AG09319 (cell line): ENCODE data around the gene MYMK.
"Not testable (repeated sequence)": the region's sequence is repeated elsewhere in the genome, so short reads cannot be mapped to it uniquely, and the experiment has no call there.

Source experiments
- DNase-seq: peaks from one replicate; pipeline ENCODE4 v3.0.0-alpha.2; 2010; ENCODE audit warnings: low read depth; ENCODE audit errors: extremely low read depth
- CTCF ChIP-seq: IDR thresholded peaks from 2 replicates; pipeline ENCODE4 v1.5.1; 2011; ENCODE audit warnings: low read depth, mild to moderate bottlenecking, inconsistent platforms, low read length, moderate library complexity

MYMK gene

GRCh38 chr9:133569891-133570690 lies 45.3 kb upstream of the MYMK start:
- no peak for TF ChIP-seq CTCF
- DNase-seq: no peak

- TF ChIP-seq CTCF: no peak
- DNase-seq: no peak
Observed at GRCh38 chr9:133569121-133569785, 44.5 kb upstream of the MYMK start.

GRCh38 chr9:133568186-133568585 lies 43.4 kb upstream of the MYMK start:
- no peak for TF ChIP-seq CTCF
- DNase-seq: no peak

GRCh38 chr9:133566817-133567216 lies 42.1 kb upstream of the MYMK start:
- no peak for TF ChIP-seq CTCF
- DNase-seq: no peak

GRCh38 chr9:133566382-133566781 lies 41.6 kb upstream of the MYMK start:
- no peak for DNase-seq
- TF ChIP-seq CTCF: no peak

- TF ChIP-seq CTCF: no peak
- DNase-seq: no peak
Observed at GRCh38 chr9:133564451-133565116, 39.8 kb upstream of the MYMK start.

- not testable (repeated sequence) for DNase-seq
Observed at GRCh38 chr9:133563814-133564213, 39.1 kb upstream of the MYMK start.
